ENCODE measurements around the gene C1orf159. TPM values are rescaled to one million over a fixed set of nuclear protein-coding genes. Genes with fewer than 3 reads are reported as not detected.

C1orf159 gene
- polyA plus RNA-seq, 1 donor from 2014 or later = 31.5 TPM

GRCh38 chr1:1156140-1157032 lies 40.5 kb upstream of the C1orf159 start:
- TF ChIP-seq RAD21 (conservative IDR thresholded peaks at IDR 0.05) = no peak
- TF ChIP-seq EZH2 (IDR thresholded peaks at IDR 0.05; ENCODE audit: borderline replicate concordance, insufficient read depth, low read length, poor library complexity, severe bottlenecking) = no peak
- TF ChIP-seq REST (IDR thresholded peaks at IDR 0.05; ENCODE audit: borderline replicate concordance) = no peak
- TF ChIP-seq, protein P1, sequence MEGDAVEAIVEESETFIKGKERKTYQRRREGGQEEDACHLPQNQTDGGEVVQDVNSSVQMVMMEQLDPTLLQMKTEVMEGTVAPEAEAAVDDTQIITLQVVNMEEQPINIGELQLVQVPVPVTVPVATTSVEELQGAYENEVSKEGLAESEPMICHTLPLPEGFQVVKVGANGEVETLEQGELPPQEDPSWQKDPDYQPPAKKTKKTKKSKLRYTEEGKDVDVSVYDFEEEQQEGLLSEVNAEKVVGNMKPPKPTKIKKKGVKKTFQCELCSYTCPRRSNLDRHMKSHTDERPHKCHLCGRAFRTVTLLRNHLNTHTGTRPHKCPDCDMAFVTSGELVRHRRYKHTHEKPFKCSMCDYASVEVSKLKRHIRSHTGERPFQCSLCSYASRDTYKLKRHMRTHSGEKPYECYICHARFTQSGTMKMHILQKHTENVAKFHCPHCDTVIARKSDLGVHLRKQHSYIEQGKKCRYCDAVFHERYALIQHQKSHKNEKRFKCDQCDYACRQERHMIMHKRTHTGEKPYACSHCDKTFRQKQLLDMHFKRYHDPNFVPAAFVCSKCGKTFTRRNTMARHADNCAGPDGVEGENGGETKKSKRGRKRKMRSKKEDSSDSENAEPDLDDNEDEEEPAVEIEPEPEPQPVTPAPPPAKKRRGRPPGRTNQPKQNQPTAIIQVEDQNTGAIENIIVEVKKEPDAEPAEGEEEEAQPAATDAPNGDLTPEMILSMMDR (IDR thresholded peaks at IDR 0.05; ENCODE audit: poor library complexity, severe bottlenecking) = no peak
- no peak for TF ChIP-seq POLR2AphosphoS5 (IDR thresholded peaks at IDR 0.05)
- no peak for TF ChIP-seq MXI1 (conservative IDR thresholded peaks at IDR 0.05; ENCODE audit: poor library complexity, severe bottlenecking)
- no peak for TF ChIP-seq EP300 (conservative IDR thresholded peaks at IDR 0.05; ENCODE audit: poor library complexity, severe bottlenecking)
- no peak for TF ChIP-seq SMC3 (conservative IDR thresholded peaks at IDR 0.05; ENCODE audit: poor library complexity)
- Histone ChIP-seq H3K9ac (ENCODE audit: low read length) (no peak overlapping the region), H3K79me2 (replicated peaks; ENCODE audit: insufficient read depth, low read length) (no peaks in the 10 kb centered on the region), H3K9me2 (ENCODE audit: insufficient read depth, low read length) (no peaks in the 10 kb centered on the region), H3K27me3 (ENCODE audit: insufficient read depth, low read depth, low read length) (no peaks in the 10 kb centered on the region), H2AFZ (ENCODE audit: low read depth, low read length) (no peak overlapping the region), H3K27ac (ENCODE audit: low read length) (no peak overlapping the region), H4K20me1 (ENCODE audit: insufficient read depth) (no peaks in the 10 kb centered on the region), H3F3A (ENCODE audit: insufficient read depth, low read length, poor library complexity, severe bottlenecking) (no peaks in the 10 kb centered on the region), H3K36me3 (ENCODE audit: insufficient read depth, low read length) (no peaks in the 10 kb centered on the region), H3K4me3 (ENCODE audit: low read length) (no peak overlapping the region), H3K4me2 (ENCODE audit: low read length) (no peak overlapping the region), H3K9me3 (ENCODE audit: low read length) (no peaks in the 10 kb centered on the region)

DNA sequence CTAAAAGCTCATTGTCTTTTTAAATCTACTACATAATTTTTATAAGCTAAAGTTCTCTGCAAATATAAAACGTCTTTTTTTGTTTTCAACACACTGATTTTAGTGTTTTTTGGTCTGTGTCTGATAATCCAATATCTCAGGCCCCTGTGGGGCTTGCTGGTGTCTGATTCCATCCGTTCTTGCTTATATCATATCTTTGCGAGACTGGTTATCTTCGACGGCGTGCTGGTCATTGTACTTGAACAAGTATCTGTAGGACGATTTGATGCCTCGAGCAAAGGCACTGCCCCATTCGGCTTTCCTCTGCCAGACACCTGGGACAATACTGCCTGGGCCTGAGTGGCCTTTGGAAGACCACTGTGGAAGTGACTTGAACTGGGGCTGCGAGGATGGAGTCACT lies 39.4 kb upstream of the C1orf159 start:
- no peaks in the 10 kb centered on the region for H3K9me2 ChIP-seq (ENCODE audit: insufficient read depth, low read length)
- TF ChIP-seq EP300 (conservative IDR thresholded peaks at IDR 0.05; ENCODE audit: poor library complexity, severe bottlenecking) = no peak
- TF ChIP-seq SMC3 (conservative IDR thresholded peaks at IDR 0.05; ENCODE audit: poor library complexity) = no peak
- TF ChIP-seq EZH2 (IDR thresholded peaks at IDR 0.05; ENCODE audit: borderline replicate concordance, insufficient read depth, low read length, poor library complexity, severe bottlenecking) = no peak
- no peak overlapping the region for H3K27ac ChIP-seq (ENCODE audit: low read length)

More for the DNA sequence above, 39.4 kb upstream of the C1orf159 start:
- Histone ChIP-seq H2AFZ (ENCODE audit: low read depth, low read length) (no peak overlapping the region), H3K27me3 (ENCODE audit: insufficient read depth, low read depth, low read length) (no peaks in the 10 kb centered on the region), H3F3A (ENCODE audit: insufficient read depth, low read length, poor library complexity, severe bottlenecking) (no peaks in the 10 kb centered on the region), H3K36me3 (ENCODE audit: insufficient read depth, low read length) (no peaks in the 10 kb centered on the region), H3K9ac (ENCODE audit: low read length) (no peak overlapping the region), H3K4me2 (ENCODE audit: low read length) (no peak overlapping the region), H3K79me2 (replicated peaks; ENCODE audit: insufficient read depth, low read length) (no peaks in the 10 kb centered on the region), H3K9me3 (ENCODE audit: low read length) (no peaks in the 10 kb centered on the region), H4K20me1 (ENCODE audit: insufficient read depth) (no peaks in the 10 kb centered on the region), H3K4me3 (ENCODE audit: low read length) (no peak overlapping the region)

Data from neural cell (in vitro differentiated cells).